GM18505 (cell line): ENCODE measurements around the gene CTBP2.

ENCODE experiments used
- ATAC-seq: cut with Tn5 transposase; IDR thresholded peaks from one replicate; pipeline ENCODE4 v1.9.1; 2021; ENCODE audit not compliant: unreplicated experiment
- POLR2A ChIP-seq: IDR thresholded peaks from 4 replicates; pipeline ENCODE4 v1.6.1; 2011; ENCODE audit warnings: borderline replicate concordance; ENCODE audit not compliant: insufficient read depth, insufficient read length; ENCODE audit errors: extremely low read depth

CTBP2 gene

GRCh38 chr10:125124115-125124487 lies 36.3 kb downstream of the CTBP2 start:
- no peak for TF ChIP-seq POLR2A

GRCh38 chr10:125123476-125124114 lies 36.8 kb downstream of the CTBP2 start:
- no peak for TF ChIP-seq POLR2A
- ATAC-seq, result no peak

More at GRCh38 chr10:125124115-125124487, 36.3 kb downstream of the CTBP2 start:
- no peak for ATAC-seq

GRCh38 chr10:125122566-125122965 lies 37.8 kb downstream of the CTBP2 start:
- no peak for TF ChIP-seq POLR2A
- no peak for ATAC-seq

GRCh38 chr10:125121003-125121402 lies 39.4 kb downstream of the CTBP2 start:
- no peak for TF ChIP-seq POLR2A
- no peak for ATAC-seq

GRCh38 chr10:125120053-125120710 lies 40.2 kb downstream of the CTBP2 start:
- ATAC-seq, result no peak

GRCh38 chr10:125118701-125119100 lies 41.7 kb downstream of the CTBP2 start:
- no peak for TF ChIP-seq POLR2A
- no peak for ATAC-seq

More at GRCh38 chr10:125120053-125120710, 40.2 kb downstream of the CTBP2 start:
- TF ChIP-seq POLR2A, result no peak

GRCh38 chr10:125118011-125118611 lies 42.3 kb downstream of the CTBP2 start:
- TF ChIP-seq POLR2A, result no peak
- no peak for ATAC-seq

- no peak for TF ChIP-seq POLR2A
- ATAC-seq, result no peak
These were observed 43.6 kb downstream of the CTBP2 start for GRCh38 chr10:125116652-125117310.

- no peak for ATAC-seq
- no peak for TF ChIP-seq POLR2A
These were observed 44.2 kb downstream of the CTBP2 start for GRCh38 chr10:125116041-125116649.

GRCh38 chr10:125115409-125115808 lies 45.0 kb downstream of the CTBP2 start:
- no peak for TF ChIP-seq POLR2A
- ATAC-seq, result no peak

- no peak for TF ChIP-seq POLR2A
- ATAC-seq, result no peak
These were observed 45.5 kb downstream of the CTBP2 start for GRCh38 chr10:125114761-125115391.

- ATAC-seq, result no peak
These were observed 46.5 kb downstream of the CTBP2 start for GRCh38 chr10:125113691-125114371.

More at GRCh38 chr10:125113691-125114371, 46.5 kb downstream of the CTBP2 start:
- TF ChIP-seq POLR2A, result no peak
